ENCODE results near the gene PATJ.
A peak's percentile ranks its signal among the peaks of the same experiment; 100 is the strongest.
"Not testable (repeated sequence)": the region's sequence is repeated elsewhere in the genome, so short reads cannot be mapped to it uniquely, and the experiment has no call there.

PATJ gene, protein sequence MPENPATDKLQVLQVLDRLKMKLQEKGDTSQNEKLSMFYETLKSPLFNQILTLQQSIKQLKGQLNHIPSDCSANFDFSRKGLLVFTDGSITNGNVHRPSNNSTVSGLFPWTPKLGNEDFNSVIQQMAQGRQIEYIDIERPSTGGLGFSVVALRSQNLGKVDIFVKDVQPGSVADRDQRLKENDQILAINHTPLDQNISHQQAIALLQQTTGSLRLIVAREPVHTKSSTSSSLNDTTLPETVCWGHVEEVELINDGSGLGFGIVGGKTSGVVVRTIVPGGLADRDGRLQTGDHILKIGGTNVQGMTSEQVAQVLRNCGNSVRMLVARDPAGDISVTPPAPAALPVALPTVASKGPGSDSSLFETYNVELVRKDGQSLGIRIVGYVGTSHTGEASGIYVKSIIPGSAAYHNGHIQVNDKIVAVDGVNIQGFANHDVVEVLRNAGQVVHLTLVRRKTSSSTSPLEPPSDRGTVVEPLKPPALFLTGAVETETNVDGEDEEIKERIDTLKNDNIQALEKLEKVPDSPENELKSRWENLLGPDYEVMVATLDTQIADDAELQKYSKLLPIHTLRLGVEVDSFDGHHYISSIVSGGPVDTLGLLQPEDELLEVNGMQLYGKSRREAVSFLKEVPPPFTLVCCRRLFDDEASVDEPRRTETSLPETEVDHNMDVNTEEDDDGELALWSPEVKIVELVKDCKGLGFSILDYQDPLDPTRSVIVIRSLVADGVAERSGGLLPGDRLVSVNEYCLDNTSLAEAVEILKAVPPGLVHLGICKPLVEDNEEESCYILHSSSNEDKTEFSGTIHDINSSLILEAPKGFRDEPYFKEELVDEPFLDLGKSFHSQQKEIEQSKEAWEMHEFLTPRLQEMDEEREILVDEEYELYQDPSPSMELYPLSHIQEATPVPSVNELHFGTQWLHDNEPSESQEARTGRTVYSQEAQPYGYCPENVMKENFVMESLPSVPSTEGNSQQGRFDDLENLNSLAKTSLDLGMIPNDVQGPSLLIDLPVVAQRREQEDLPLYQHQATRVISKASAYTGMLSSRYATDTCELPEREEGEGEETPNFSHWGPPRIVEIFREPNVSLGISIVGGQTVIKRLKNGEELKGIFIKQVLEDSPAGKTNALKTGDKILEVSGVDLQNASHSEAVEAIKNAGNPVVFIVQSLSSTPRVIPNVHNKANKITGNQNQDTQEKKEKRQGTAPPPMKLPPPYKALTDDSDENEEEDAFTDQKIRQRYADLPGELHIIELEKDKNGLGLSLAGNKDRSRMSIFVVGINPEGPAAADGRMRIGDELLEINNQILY (N-terminal part only)

DNA sequence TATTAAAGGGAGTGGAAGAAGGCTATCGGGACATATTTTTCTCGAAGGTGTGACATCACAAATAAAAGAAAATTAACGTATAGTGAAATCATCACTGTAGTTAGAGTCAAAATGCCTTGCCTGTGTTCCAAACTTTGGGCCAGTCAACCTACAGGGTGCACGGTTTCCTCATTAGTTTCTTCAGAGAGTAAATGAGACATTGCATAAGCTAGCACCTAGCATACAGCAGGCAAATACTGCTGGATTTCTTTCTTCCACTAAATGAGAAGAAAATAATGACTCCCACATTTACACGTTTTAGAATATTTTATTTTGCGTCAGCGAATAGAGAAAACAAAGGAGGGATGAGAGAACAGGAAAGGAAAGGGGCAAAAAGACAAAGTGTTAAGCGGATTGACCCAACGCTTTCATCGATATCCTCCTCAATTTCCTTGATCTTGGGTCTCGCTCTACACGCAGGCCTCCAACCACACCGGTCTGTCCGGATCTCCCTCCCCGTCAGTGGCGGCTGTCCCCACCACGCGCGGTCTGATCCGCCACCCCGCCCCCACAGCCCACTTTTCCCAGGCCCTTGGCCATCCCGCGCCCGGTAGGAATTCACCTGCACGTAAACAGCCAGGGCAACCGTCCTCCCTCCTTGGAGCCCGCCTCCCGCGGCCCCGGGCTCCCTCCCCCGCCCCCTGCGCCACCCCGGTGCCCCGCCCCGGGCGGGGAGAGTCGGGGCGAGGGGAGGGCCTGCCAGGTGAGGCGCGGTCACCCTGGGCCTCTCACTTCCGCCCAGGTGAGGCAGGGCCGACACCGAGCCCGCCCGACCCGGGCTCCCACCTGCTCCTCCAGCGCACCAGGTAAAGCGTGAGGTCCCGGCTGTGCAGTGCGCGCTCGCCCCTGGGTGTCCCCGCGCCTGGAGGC is at the start of gene PATJ:
TSS of gene PATJ (plus strand) at position 770 of the 909 bp plus-strand sequence. CDS start 20,413 bp downstream, outside the sequence.
- peak; percentile 82 for DNase-seq (ENCODE audit: low spot score)

DNA sequence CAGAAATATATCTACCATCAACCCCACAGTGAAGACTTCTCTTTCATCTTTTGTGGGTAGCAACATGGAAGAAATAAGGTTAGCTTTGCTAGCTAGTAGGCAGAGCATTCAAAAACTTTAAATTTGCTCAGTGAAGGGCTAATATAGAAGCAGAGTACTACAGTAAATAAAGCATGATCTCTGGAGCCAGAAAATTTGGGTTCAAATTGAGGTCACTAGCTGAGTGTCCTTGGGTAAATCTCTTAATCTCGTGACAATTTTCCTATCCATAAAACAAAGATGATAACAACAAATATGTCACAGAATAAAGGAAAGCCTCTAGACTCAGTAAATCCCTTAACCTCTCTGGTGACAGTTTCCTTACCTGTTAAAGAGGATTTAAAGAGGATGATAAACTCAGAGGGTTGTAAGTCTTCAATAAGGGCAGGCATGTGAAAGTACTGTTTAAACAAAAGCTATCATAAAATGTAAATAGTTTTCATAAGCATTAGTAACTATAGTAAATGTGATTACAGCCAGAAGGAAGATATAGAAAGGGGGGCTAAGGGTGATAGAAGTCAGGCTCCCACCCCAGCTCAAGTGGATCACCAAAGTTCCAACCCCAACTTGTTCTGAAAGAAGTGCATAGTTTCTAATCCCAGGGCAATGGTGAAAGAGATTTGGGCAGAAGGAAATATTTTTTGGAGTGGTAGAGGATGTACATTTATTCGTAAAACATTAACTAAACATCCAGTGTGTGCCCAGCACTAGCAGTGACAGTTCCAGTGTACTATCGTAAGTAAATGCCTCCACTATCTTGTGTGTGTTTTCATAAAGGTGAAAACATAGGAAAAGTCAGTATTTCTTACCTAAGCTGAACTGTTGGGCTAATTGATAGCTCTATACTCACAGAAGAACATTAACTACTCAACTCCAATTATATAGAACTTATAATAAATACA is 42.1 kb upstream of the PATJ start:
- DNase-seq (ENCODE audit: low spot score): no peak

DNA sequence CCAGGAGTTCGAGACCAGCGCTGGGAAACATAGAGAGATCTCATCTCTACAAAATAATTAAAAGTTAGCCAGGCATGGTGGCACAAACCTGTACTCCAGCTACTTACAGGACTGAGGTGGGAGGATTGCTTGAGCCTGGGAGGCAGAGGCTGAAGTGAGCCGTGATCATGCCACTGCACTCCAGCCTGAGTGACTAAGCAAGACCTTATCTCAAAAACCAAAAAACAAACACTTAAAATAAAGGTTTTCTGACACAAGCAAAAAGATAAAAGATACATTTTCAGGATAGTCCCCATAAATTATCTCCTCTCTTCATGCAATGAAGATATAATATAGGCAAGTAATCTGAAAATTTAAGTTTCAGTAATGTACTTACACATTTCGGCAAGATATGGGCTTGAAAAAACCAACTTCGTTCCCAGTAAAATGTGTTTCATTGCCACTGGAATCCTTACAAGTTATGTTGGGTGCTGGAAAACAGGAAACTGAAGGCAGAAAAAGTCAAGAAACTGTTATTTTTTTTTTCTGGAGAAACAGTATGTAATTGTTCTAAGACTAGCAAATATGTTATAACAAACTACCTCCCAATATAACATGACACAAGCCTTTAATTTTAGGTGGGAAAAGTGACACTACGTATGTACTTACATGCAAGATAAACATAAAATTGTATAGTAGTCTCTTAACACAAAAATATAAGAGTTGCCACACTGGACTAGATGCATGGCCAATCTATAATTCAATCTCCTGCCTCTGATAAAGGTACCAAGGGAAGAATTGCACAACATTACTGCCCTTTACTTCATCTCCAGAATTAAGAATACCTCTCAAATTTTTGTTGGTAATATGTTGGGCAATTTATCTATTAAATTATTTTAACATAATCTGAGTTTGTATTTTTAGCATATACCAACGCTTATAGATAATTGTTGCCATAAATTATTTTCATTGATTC is 33.0 kb upstream of the PATJ start:
- DNase-seq (ENCODE audit: low spot score): no peak

DNA sequence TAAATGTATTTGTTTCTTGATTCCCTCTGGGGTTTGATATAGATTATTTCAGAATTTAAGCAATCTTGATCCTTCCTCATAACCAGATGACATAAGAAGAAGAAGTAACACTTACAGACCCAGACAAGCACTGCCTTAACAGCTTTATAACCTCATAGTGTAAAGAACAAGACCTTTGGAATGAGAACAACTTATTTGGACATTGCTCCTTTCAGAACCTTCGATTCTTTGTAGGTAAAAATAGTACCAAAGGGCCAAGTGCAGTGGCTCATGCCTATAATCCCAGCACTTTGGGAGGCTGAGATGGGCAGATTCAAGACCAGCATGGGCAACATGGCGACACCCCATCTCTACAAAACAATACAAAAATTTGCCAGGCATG is 32.4 kb upstream of the PATJ start:
- DNase-seq (ENCODE audit: low spot score): no peak

DNA sequence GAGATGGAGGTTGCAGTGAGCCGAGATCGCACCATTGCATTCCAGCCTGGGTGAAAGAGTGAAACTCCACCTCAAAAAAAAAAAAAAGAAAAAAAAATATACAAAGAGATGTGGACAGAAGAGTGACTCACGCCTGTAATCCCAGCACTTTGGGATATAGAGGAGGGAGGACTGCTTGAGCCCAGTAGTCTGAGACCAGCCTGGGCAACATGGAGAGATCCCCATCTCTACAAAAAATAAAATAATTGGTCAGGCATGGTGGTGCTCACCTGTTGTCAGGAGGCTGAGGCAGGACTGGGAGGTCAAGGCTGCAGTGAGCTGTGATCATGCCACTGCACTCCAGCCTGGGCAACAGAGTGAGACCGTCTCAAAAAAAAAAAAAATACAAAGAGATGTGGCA is 31.0 kb upstream of the PATJ start:
- DNase-seq (ENCODE audit: low spot score): not testable (repeated sequence)

DNA sequence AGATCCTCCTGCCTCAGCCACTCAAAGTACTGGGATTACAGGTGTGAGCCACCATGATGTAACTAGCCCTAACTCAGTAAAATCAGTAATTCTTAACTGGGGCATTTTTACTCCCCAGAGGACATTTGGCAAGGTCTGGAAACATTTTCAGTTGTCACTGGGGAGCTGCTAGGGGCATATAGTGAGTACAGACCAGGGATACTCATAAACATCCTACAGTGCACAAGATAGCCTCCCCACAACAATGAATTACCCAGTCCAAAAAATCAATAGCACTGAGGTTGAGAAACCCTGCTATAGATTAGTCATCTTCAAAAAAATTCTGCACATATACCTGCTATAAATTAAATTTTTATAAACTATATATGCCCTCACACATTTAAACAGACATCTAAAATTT is 30.3 kb upstream of the PATJ start:
- no peak for DNase-seq (ENCODE audit: low spot score)

DNA sequence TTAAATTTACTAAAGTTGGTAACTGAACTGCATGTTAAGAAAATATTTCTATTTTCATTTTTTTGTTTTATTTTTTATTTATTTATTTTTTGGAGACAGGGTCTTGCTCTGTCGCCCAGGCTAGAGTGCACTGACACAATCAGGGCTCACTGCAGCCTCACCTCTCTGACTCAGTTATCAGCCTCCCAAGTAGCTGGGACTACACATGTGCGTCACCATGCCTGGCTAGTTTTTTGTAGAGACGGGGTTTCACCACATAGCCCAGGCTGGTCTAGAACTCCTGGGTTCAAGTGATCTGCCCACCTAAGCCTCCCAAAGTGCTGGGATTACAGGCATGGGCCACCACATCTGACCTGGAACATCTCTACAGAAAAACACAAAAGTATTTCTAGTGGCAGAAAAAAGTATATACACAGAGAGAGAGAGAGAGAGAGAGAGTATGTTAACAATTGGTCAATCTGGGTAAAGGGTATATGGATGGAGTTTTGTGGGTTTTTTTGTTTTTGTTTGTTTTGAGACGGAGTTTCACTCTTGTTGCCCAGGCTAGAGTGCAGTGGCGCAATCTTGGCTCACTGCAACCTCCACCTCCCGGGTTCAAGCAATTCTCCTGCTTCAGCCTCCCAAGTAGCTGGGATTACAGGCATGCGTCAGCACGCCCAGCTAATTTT is 23.1 kb upstream of the PATJ start:
- DNase-seq (ENCODE audit: low spot score): not testable (repeated sequence)

DNA sequence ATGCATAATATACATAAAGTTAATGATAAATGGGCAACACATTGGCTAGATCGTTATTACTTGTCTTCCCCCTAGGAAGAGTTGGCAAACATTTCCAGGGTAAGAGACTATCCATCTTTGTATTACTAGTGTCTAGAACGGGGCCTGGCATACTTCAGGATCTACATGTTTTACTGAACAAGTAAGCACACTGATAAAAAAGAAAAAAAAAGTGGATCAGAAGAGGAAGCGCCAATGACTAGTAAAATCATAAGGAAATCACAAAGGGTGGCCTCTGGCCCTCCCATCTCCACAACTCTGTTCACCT is 17.8 kb upstream of the PATJ start:
- no peak for DNase-seq (ENCODE audit: low spot score)

DNA sequence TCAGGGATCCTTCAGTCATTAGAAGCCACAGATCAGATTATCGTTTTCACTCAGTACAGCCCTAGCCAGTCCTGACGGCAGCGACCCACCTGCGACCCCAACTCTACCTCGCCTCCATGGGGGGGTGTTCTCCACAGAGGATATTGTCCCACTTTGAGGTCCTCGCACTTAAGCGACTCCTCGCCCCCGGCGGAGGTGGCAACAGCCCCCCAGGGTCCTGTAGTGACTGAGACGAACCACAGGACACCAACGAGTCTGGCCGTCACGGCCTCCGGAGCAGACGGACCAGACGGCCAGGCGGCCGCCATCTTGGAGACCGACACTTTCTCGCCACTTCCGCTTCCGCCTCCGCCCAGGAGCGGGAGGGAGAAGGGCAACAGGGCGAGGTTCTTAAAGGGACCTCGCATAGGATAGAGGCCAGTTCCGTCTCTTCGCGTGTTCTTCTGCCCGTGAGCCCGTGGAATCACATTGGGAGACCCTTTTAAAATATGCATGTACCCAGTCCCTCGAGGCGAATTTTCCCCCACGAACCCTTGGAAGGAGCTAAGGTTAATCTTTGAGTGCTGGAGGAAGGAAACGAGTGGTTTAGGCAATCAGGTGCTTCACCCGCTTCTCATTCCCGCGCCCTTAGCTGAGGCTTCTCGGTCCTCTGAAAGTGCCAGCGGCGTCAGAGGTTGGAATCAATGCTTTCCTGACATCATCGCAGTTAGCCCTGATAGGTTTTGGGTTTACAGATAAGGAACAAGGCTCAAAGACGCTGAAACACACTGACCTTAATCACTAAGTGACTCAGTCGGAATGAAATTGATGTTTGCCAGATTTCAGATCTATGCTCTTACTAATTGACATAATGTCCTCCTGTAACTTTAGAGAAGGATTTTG is 17.2 kb upstream of the PATJ start, which contains the start of gene TM2D1:
TSS of gene TM2D1 (minus strand) at position 329 of the 882 bp plus-strand sequence. CDS start at position 308, 21 bp downstream.
- DNase-seq (ENCODE audit: low spot score): peak; percentile 93

DNA sequence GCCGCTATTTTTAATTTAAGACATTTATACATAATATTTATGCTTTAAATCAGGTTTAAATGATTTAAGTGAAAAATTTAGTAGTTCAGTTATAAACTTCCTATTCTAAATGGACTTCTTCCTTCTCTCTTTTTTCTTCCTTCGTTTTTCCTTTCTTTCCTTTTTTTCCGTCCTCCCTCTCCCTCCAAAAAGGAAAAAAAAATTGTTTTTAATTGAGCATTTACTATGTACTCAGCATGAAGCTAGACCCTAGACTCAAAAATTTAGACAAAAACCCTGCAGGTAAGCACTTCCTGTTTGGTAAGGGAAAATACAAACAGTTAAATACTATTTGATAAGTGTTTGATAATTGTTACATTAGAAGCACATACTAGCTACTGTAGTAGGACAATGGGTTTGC is 14.7 kb upstream of the PATJ start:
- no peak for DNase-seq (ENCODE audit: low spot score)

DNA sequence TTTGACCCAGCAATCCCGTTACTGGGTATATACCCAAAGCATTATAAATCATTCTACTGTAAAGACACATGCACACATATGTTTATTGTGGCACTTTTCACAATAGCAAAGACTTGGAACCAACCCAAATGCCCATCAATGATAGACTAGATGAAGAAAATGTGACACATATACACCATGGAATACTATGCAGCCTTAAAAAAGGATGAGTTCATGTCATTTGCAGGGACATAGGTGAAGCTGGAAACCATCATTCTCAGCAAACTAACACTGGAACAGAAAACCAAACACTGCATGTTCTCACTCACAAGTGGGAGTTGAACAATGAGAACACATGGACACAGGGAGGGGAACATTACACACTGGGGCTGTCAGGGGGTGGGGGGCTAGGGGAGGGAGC is 11.6 kb upstream of the PATJ start:
- not testable (repeated sequence) for DNase-seq (ENCODE audit: low spot score)

DNA sequence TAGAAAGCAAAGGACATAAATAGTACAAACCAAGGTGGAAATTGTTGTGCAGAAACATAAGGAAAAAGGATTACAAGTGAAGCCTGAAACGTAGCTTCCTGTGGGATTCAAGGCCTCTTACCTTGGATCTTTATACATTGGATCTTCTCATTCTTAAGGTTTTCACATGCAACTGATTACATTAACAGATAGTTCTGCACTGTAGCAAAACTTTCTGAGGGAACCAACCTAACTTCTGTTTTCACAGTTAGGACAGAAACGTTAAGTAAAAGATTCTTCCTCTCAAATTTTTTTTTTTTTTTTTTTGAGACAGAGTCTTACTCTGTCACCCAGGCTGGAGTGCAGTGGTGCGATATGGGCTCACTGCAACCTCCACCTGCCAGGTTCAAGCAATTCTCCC is 9.6 kb upstream of the PATJ start:
- no peak for DNase-seq (ENCODE audit: low spot score)

DNA sequence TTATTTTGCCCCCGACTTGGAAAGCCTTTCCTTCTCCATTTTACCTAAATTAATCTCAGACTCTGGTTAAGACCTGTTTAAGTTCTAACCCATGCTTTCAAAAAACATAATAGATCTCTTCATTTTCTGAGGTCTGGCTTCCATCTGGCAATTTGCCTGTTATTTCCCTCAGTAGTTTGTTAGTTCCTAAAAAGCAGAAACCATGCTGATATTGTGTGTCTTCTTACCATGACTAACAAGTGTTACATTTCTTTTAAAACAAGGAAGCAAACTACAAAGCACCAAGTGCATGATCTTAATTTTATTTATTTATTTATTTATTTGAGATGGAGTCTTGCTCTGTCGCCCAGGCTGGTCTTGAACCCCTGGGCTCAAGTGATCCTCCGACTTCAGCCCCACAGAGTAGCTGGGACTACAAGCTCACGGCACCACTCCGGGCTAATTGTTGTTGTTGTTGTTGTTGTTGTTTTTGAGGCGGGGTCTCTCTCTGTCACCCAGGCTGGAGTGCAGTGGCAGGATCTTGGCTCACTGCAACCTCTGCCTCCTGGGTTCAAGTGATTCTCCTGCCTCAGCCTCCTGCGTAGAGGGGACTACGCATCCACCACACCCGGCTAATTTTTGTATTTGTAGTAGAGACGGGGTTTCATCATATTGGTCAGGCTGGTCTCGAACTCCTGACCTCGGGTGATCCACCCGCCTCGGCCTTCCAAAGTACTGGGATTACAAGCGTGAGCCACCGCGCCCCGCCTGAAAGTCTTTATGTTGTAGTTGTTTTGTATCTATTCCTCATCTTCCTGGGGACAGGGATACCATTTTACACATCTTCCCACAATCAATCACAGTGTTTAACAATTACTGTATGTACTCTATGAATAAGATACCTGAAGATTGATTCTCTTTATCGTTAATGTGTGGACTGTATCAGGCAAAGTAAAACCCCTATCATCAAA is 1.3 kb upstream of the PATJ start:
- DNase-seq (ENCODE audit: low spot score): no peak

DNA sequence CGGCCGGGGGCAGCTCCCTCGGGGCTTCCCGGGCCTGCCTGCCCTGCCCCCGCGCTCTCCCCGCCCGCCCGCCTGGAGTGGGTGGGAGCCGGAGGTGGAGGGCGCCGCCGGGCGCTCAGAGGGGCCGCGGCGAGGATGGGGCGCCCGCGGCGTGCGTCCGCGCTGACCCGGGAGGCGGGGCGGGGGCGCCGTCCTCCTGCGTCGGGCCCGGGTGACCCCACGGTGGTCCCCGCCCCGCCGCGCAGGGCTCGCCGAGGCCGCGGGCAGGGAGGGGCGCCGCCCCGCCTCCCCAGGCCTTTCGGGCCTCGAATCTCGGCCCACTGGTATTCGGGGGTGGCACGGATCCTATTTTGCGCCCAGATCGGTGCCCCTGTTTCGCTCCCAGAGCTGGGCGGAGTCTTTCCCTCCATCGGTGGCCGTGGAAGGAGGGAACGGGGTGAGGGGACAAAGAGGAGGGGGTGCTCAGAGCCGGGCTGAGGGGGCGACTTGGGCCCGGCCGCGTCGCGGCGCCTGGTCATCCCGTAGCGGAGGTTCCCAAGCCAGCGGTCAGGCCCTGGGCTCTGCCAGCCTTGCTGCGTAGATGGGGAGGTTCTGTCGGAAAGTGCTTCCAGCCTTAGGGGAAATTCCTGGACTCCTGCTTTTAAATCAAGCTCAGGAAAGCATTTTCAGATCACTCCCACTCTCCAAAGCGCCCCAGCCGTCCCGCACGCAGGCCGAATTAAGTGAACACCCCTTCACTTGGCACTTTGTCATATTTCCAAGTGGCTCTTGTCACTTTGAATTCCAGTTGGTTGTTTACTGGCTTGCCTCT is 545 bp downstream of the PATJ start:
- peak; percentile 91 for DNase-seq (ENCODE audit: low spot score)

DNA sequence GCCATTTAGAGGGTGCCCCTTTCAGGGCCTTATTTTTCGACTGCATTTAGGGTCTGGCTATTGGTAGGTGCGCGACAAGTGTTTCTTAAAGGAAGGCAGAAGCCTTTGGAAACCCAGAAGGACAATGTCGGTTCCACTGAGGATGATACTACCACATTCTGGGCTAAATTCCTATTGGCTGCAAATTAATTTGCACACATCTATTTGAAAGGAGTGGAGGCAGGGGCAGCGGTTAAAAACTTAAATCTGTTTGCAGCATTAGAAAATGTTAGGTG is 1.1 kb downstream of the PATJ start:
- no peak for DNase-seq (ENCODE audit: low spot score)

All from GM03348 (cell line).